Gastroesophageal sphincter (tissue), 4 donors: ENCODE data around the gene FMO1. TPM values are rescaled to one million over a fixed set of nuclear protein-coding genes. Genes with fewer than 3 reads are reported as not detected.
A peak's percentile ranks its signal among the peaks of the same experiment; 100 is the strongest.

Experiments used
- ATAC-seq: fragments of 150-250 bp; one replicate; pipeline ENCODE4 v1.9.1; 2016; ENCODE audit warnings: mild to moderate bottlenecking, moderate library complexity
- H3K27ac ChIP-seq, 4 donors: fragments of 200-600 bp; sonication (generic) in 3 of 4; 1 replicate in 3 of 4; 2 replicates in 1 of 4; pipeline ENCODE4 v1.5.1; 2016 to 2019
- H3K27me3 ChIP-seq: fragments of 200-600 bp; sonication (generic); one replicate; pipeline ENCODE4 v1.5.1; 2019
- H3K36me3 ChIP-seq, 2 donors: fragments of 200-600 bp; sonication (generic); one replicate each; pipeline ENCODE4 v1.5.1; 2019; ENCODE audit warnings: control low read depth in 1 of 2
- H3K4me1 ChIP-seq, 3 donors: fragments of 200-600 bp; sonication (generic); 1 replicate in 2 of 3; 2 replicates in 1 of 3; pipeline ENCODE4 v1.5.1; 2016 to 2019; ENCODE audit warnings: control low read depth in 2 of 3
- H3K4me3 ChIP-seq, 2 donors: fragments of 200-600 bp; sonication (generic); one replicate each; pipeline ENCODE4 v1.5.1; 2019; ENCODE audit warnings: mild to moderate bottlenecking in 1 of 2, moderate library complexity in 1 of 2
- H3K9me3 ChIP-seq, 3 donors: fragments of 200-600 bp; sonication (generic); one replicate each; pipeline ENCODE4 v1.5.1; 2017 to 2019; ENCODE audit warnings: control low read depth in 2 of 3
- EP300 ChIP-seq: sonication (generic); formaldehyde crosslinking; IDR thresholded peaks from one replicate; pipeline ENCODE4 v1.6.1; 2017; ENCODE audit warnings: antibody characterized with exemption, mild to moderate bottlenecking
- POLR2A ChIP-seq, 2 donors: fragments of 450-650 bp; IDR thresholded peaks; one replicate each; pipeline ENCODE4 v1.6.1; 2017; ENCODE audit warnings: antibody characterized with exemption in 2 of 2, mild to moderate bottlenecking in 2 of 2, moderate library complexity in 1 of 2
- POLR2AphosphoS5 ChIP-seq: sonication (generic); formaldehyde crosslinking; IDR thresholded peaks from one replicate; pipeline ENCODE4 v1.6.1; 2017; ENCODE audit warnings: antibody characterized with exemption
- WGBS, 2 donors: methylation state at CpG; one replicate each; pipeline ENCODE4 v1.1.5; 2018; ENCODE audit warnings: low coverage in 1 of 2; 5-methylcytosine and 5-hydroxymethylcytosine counted together
- total RNA-seq, 4 donors: library from RNA; depleted of rRNA; stranded (reverse); fragments of >200 nt; gene quantifications; one replicate each; pipeline ENCODE4 v1.1.0, GENCODE V29; 2016
- TF ChIP-seq, protein P1 (sequence below), 4 experiments: fragments of 200-600 bp in 2 of 4; fragments of 450-650 bp in 2 of 4; sonication (generic) in 1 of 4; IDR thresholded peaks; one replicate each; pipeline ENCODE4 v1.5.1; 2017 to 2019; ENCODE audit warnings: antibody characterized with exemption in 4 of 4, mild to moderate bottlenecking in 2 of 4, moderate library complexity in 2 of 4

FMO1 gene
- total RNA-seq, 4 donors from 2014 or later, result 0.12 to 0.81 TPM; not detected in 2

DNA sequence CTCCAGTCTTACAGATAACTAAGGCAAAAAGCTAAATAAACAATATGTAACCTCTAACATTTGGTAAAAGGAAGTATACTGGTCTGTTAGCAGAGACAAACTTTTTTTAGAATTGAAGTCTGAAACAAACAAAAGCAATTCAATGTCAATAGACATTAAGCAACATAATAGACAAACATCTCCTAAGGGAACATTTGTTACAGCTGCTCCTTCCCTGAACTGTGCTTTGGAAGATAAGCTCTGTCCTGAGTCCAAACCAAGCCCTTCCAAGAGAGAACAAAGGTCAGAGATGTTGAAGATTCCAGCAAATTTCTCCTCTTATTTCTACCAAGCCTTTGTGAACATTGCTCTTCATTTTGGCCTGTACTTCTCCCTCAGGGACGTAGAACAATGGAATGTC is 37.9 kb upstream of the FMO1 start:
- Histone ChIP-seq H3K9me3 (no peaks in the 10 kb centered on the region), H3K27me3 (no peaks in the 10 kb centered on the region), H3K4me1 (no peaks in the 10 kb centered on the region), H3K27ac (no peak overlapping the region), H3K36me3 (no peaks in the 10 kb centered on the region), H3K4me3 (no peak overlapping the region)
- WGBS, 2 donors, result 23 to 30% methylated on average over 1 of the region's 1 CpG
- TF ChIP-seq, protein P1, sequence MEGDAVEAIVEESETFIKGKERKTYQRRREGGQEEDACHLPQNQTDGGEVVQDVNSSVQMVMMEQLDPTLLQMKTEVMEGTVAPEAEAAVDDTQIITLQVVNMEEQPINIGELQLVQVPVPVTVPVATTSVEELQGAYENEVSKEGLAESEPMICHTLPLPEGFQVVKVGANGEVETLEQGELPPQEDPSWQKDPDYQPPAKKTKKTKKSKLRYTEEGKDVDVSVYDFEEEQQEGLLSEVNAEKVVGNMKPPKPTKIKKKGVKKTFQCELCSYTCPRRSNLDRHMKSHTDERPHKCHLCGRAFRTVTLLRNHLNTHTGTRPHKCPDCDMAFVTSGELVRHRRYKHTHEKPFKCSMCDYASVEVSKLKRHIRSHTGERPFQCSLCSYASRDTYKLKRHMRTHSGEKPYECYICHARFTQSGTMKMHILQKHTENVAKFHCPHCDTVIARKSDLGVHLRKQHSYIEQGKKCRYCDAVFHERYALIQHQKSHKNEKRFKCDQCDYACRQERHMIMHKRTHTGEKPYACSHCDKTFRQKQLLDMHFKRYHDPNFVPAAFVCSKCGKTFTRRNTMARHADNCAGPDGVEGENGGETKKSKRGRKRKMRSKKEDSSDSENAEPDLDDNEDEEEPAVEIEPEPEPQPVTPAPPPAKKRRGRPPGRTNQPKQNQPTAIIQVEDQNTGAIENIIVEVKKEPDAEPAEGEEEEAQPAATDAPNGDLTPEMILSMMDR (IDR thresholded peaks at IDR 0.05), result no peak
- peak; percentile 8 for TF ChIP-seq POLR2AphosphoS5
- peak; percentile 65 for ATAC-seq

DNA sequence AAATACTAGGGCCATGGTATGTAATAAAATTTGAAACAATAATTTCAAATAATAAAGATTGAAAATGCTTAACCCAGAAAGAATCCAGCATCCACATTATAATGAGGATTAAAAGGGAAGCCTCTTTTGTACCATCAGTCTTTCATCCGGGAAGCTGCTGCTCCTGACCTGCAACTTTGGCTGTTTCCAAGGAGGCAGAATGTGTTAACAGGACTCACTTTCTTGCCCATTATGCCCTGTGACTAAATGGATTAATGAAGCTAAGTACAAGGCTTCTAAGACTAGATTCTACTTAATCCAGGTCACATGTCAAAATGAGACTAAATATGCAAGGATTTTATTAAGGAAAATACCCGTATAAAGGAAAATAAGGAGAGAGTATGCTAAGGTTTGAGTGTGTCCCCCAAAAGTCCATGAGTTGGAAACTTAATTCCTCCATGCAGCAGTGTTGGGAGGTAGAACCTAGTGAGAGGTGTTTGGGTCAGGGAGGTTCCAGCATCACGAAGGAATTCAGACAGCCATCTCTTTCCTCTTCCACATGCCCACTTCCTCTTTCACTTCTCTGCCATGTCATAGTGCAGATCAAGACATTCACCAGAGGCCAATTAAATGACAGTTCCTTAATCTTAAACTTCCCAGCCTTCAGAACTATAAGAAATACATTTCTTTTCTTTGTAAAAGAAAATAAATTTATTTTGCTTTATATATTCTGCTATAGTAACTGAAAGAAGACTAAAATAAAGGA is 35.5 kb upstream of the FMO1 start:
- Histone ChIP-seq H3K36me3 (no peaks in the 10 kb centered on the region), H3K27ac (no peak overlapping the region), H3K27me3 (no peaks in the 10 kb centered on the region), H3K9me3 (no peaks in the 10 kb centered on the region), H3K4me1 (no peaks in the 10 kb centered on the region), H3K4me3 (no peak overlapping the region)
- 70 to 79% methylated on average over 2 to 3 of the region's 3 CpGs for WGBS, 2 donors
- TF ChIP-seq, protein P1 (IDR thresholded peaks at IDR 0.05), result no peak
- TF ChIP-seq EP300, result no peak
- TF ChIP-seq POLR2A (IDR thresholded peaks at IDR 0.05), result no peak
- no peak for TF ChIP-seq POLR2AphosphoS5
- ATAC-seq, result no peak

DNA sequence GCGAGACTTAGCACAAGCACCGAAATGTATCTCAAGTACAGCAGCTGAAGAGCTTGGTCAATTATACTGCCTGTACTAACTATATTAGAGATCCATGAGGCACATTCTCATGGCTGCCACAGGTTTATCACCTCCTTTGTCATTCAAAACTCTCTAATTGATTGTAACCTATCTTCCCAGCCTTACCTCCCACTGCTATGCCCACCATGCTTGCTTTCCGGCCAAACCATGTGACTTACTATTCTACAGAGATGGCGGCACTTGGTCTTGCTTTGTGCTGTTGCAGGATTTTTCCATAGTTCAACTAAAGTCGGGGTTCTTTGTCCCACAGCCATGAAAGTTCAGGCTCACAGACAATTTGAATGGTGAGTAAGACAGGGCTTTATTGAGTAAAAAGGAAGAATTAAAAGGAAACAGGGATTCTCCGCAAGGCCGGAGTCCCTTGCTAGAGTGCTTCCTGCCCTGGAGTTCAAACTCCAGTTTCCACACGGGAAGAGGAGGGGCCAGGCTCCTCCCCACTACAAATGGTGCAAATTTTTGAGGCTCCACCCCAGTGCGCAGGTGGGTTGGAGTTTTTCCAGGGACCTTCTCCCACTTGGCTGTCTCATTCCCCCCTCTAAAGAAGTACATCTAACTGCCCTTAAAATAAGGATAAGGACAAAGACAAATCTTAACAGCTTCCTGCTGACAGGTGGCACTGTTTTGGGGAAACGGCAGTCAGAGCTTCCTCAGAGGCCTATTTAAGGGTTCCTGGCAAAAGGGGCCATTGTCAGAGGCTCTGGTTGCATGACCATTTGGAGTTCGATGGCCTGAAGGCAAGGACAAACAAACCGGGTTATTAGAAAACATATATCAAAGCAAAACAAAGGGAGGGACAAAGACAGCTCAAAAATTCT is 34.5 kb upstream of the FMO1 start:
- no peak for ATAC-seq
- Histone ChIP-seq H3K4me3 (no peak overlapping the region), H3K36me3 (no peaks in the 10 kb centered on the region), H3K4me1 (peaks cover 0 to 8% (median 2%) of the 10 kb centered on the region in 3 donors), H3K9me3 (no peaks in the 10 kb centered on the region), H3K27ac (no peak overlapping the region), H3K27me3 (no peaks in the 10 kb centered on the region)
- TF ChIP-seq EP300 (no peak), POLR2A (IDR thresholded peaks at IDR 0.05) (no peak), POLR2AphosphoS5 (no peak)
- TF ChIP-seq, protein P1 (IDR thresholded peaks at IDR 0.05), result no peak
- 70 to 77% methylated on average over 7 to 11 of the region's 12 CpGs for WGBS, 2 donors

DNA sequence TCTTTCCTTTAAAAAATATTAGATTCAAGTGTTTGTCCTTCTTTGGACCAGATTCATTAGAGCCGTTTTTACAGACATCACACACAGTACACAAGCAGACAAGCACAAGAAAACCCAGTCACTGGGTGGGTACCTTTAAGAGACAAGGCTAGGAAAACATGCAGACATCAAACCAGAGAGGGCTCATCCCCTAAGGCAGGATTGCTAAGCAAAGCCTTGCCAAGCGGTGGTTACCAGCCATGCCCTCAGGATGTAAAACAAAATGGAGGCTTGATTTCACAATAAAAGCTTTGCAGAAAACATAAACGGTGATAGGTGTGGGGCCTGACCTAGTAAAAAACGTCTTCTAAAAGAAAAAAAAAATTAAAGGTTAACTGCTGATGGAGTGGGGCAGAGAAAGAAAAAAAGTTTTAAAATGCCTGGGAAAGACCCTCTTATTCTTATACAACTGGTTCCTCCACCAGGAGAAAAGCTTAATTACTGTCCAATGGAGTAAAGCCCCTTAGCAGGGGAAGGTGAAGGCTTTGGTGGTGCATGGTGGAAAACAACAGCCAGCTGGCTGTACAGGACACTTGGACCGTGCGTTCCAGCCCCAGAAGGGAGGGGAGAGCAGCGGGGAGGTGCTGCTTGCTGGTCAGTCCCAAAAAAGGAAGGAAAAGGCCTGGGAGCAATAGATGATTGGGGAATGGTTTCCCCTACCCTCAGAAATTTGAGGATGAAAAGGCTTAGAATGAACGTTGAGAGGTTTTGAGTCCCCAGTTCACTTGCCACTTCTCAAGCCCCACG is 30.4 kb upstream of the FMO1 start:
- H3K4me1 ChIP-seq, result peaks cover 9 to 44% (median 14%) of the 10 kb centered on the region in 3 donors
- H3K9me3 ChIP-seq, result no peaks in the 10 kb centered on the region
- 58 to 66% methylated on average over 5 to 9 of the region's 9 CpGs for WGBS, 2 donors
- H3K4me3 ChIP-seq, result no peak overlapping the region
- TF ChIP-seq EP300 (no peak), POLR2A (IDR thresholded peaks at IDR 0.05) (no peak), POLR2AphosphoS5 (no peak)
- TF ChIP-seq, protein P1 (IDR thresholded peaks at IDR 0.05), result no peak
- no peaks in the 10 kb centered on the region for H3K27me3 ChIP-seq
- H3K36me3 ChIP-seq, result no peaks in the 10 kb centered on the region
- peak overlapping the region in 2 of 4 donors; percentile 59 to 74 for H3K27ac ChIP-seq
- ATAC-seq, result no peak
